HEK293T (cell line): ENCODE results near the gene NOL7.

Source experiments
- FOXM1 ChIP-seq: fragments of 450-650 bp; IDR thresholded peaks from 2 replicates; pipeline ENCODE4 v1.6.1; 2017; ENCODE audit warnings: mild to moderate bottlenecking, borderline replicate concordance
- L3MBTL2 ChIP-seq: fragments of 450-650 bp; conservative IDR thresholded peaks from 2 replicates; pipeline ENCODE4 v1.6.1; 2016; ENCODE audit warnings: mild to moderate bottlenecking

DNA sequence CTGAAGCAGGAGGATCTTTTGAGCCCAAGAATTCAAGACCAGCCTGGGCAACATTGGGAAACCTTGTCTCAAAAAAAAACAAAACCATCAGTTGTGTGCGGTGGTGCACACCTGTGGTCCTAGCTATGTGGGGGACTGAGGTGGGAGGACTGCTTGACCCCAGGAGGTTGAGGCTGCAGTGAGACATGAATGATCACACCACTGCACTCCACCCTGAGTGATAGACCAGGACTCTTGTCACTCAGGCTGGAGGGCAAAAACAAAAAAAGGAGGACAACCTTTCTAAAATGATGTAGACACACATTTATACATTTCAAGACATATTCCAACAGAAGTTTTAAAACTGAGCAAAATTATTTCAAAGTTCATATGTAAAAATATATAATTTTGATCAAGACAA, 45.1 kb downstream of the NOL7 start:
- no peak for TF ChIP-seq FOXM1
- no peak for TF ChIP-seq L3MBTL2
